HepG2 (cell line): Measurements from ENCODE around the gene MICALL2. TPM values are rescaled to one million over a fixed set of nuclear protein-coding genes. Genes with fewer than 3 reads are reported as not detected.

ENCODE experiments used
- ELF3 ChIP-seq: IDR thresholded peaks from 2 replicates; pipeline ENCODE4 v1.6.1; 2016; ENCODE audit warnings: missing genetic modification reagents, missing compliant biosample characterization
- GATAD1 ChIP-seq: IDR thresholded peaks from 2 replicates; pipeline ENCODE4 v1.6.1; 2016; ENCODE audit warnings: missing genetic modification reagents, missing compliant biosample characterization
- KAT2B ChIP-seq: fragments of 150-350 bp; IDR thresholded peaks from 2 replicates; pipeline ENCODE4 v1.6.1; 2014; ENCODE audit warnings: low read depth, low read length, borderline replicate concordance
- KMT2A ChIP-seq: sonication (generic); formaldehyde crosslinking; IDR thresholded peaks from 2 replicates; pipeline ENCODE4 v1.4.0; 2020; ENCODE audit warnings: missing genetic modification reagents
- MAZ ChIP-seq, 2 experiments: sonication (generic) in 1 of 2; formaldehyde crosslinking in 1 of 2; IDR thresholded peaks; 2 replicates each; pipeline versions ENCODE4 v1.5.0 to v1.6.1; 2012 to 2020; ENCODE audit warnings: low read depth in 2 of 2, mild to moderate bottlenecking in 2 of 2, borderline replicate concordance in 1 of 2, improper control_type of control experiment in 1 of 2, low read length in 1 of 2, missing genetic modification reagents in 1 of 2, moderate library complexity in 1 of 2
- MTF2 ChIP-seq: sonication (generic); formaldehyde crosslinking; IDR thresholded peaks from 2 replicates; pipeline ENCODE4 v1.5.0; 2020; ENCODE audit warnings: missing genetic modification reagents, borderline replicate concordance
- MYNN ChIP-seq: sonication (generic); formaldehyde crosslinking; IDR thresholded peaks from 2 replicates; pipeline ENCODE4 v1.4.0; 2020; ENCODE audit warnings: mild to moderate bottlenecking, low read depth, missing genetic modification reagents
- SAP130 ChIP-seq: IDR thresholded peaks from 2 replicates; pipeline ENCODE4 v1.6.1; 2016; ENCODE audit warnings: low read depth
- SMYD3 ChIP-seq: sonication (generic); formaldehyde crosslinking; IDR thresholded peaks from 2 replicates; pipeline ENCODE4 v1.8.1; 2023; ENCODE audit warnings: mild to moderate bottlenecking, missing genetic modification reagents
- TBX2 ChIP-seq: sonication (generic); formaldehyde crosslinking; IDR thresholded peaks from 2 replicates; pipeline ENCODE4 v1.5.0; 2020; ENCODE audit warnings: missing genetic modification reagents, mild to moderate bottlenecking, borderline replicate concordance
- TRIM24 ChIP-seq: sonication (generic); formaldehyde crosslinking; IDR thresholded peaks from 2 replicates; pipeline ENCODE4 v1.8.0; 2022; ENCODE audit warnings: mild to moderate bottlenecking, missing genetic modification reagents
- ZNF382 ChIP-seq: sonication (generic); formaldehyde crosslinking; IDR thresholded peaks from 2 replicates; pipeline ENCODE4 v1.5.0; 2020; ENCODE audit warnings: missing genetic modification reagents, mild to moderate bottlenecking, borderline replicate concordance
- ZNF558 ChIP-seq: sonication (generic); formaldehyde crosslinking; IDR thresholded peaks from 2 replicates; pipeline ENCODE4 v1.9.0; 2022; ENCODE audit warnings: mild to moderate bottlenecking, missing genetic modification reagents, borderline replicate concordance
- ZSCAN21 ChIP-seq: sonication (generic); formaldehyde crosslinking; IDR thresholded peaks from 2 replicates; pipeline ENCODE4 v1.8.0; 2022; ENCODE audit warnings: mild to moderate bottlenecking, missing genetic modification reagents, moderate library complexity, borderline replicate concordance
- ZSCAN31 ChIP-seq: sonication (generic); formaldehyde crosslinking; IDR thresholded peaks from 2 replicates; pipeline ENCODE4 v1.5.0; 2020; ENCODE audit warnings: low read depth, mild to moderate bottlenecking, missing genetic modification reagents
- polyA plus RNA-seq, 8 experiments: library from polyadenylated mRNA; depleted of rRNA in 3 of 8; stranded (reverse) in 7 of 8; unstranded in 1 of 8; fragments of >200 nt; fragmentation: Illumina TruSeq in 4 of 8; extraction: Trizol in 4 of 8; gene quantifications; 2 replicates each; pipeline versions ENCODE4 v1.2.1 to v1.2.3, GENCODE V29; 2011 to 2016; ENCODE audit warnings: low read depth in 4 of 8, missing spikeins in 1 of 8, mixed read lengths in 1 of 8; ENCODE audit not compliant: insufficient read depth in 1 of 8
- total RNA-seq, 5 experiments: library from RNA; depleted of rRNA; stranded (reverse); fragments of >200 nt; fragmentation: Illumina TruSeq; extraction: Trizol; gene quantifications; 2 replicates each; pipeline ENCODE4 v1.2.3, GENCODE V29; 2016; ENCODE audit warnings: low read depth in 1 of 5
- TF ChIP-seq, protein P1 (sequence below): IDR thresholded peaks from 2 replicates; pipeline ENCODE4 v1.6.1; 2016; ENCODE audit warnings: low read depth, missing genetic modification reagents, missing compliant biosample characterization
- TF ChIP-seq, protein P2 (sequence below): sonication (generic); formaldehyde crosslinking; IDR thresholded peaks from 2 replicates; pipeline ENCODE4 v1.4.0; 2020; ENCODE audit warnings: mild to moderate bottlenecking, missing genetic modification reagents
- TF ChIP-seq, protein P3 (sequence below): sonication (generic); formaldehyde crosslinking; IDR thresholded peaks from 2 replicates; pipeline ENCODE4 v1.4.0; 2020; ENCODE audit warnings: mild to moderate bottlenecking, missing genetic modification reagents
- TF ChIP-seq, protein P4 (sequence below): sonication (generic); formaldehyde crosslinking; IDR thresholded peaks from 2 replicates; pipeline ENCODE4 v1.4.0; 2020; ENCODE audit warnings: mild to moderate bottlenecking, missing genetic modification reagents

The MICALL2 gene
- total and polyA plus RNA-seq, 2 of the 13 experiments (the other 11 are each of a cell fraction or from before 2014, with no cell fraction given) = 5.8 to 12.4 TPM

DNA sequence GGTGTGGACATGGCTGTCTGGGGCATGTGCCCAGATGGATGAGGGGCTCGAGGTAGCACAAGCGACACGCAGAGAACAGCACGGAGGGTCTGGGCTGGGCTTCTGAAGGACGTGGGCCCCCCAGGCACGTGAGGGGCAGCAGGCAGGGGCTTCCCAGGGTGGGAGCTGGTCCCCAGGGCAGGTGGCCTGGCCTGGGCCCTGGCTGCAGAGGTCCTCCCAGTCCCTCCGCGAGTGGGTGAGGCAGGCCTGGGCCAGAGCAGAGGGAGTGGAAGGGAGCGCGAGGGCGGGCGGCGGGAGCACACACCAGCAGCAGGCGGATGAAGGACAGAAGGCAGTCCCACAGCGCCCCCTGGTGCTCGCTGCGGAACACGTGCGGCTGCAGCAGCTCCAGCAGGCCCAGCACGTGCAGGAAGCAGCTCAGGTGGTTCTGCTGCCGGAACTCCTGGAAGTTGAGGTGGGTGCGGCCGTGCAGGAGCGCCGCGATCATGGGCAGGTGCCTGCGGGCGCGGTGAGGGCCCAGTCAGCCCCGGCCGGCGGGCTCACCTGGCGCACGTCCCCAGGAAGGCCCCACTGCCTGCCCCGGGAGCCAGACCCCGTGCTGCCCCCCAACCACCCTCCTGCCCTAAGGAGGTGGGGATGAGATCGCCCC, 14.7 kb upstream of the MICALL2 start (continued):
- TF ChIP-seq, protein P1, sequence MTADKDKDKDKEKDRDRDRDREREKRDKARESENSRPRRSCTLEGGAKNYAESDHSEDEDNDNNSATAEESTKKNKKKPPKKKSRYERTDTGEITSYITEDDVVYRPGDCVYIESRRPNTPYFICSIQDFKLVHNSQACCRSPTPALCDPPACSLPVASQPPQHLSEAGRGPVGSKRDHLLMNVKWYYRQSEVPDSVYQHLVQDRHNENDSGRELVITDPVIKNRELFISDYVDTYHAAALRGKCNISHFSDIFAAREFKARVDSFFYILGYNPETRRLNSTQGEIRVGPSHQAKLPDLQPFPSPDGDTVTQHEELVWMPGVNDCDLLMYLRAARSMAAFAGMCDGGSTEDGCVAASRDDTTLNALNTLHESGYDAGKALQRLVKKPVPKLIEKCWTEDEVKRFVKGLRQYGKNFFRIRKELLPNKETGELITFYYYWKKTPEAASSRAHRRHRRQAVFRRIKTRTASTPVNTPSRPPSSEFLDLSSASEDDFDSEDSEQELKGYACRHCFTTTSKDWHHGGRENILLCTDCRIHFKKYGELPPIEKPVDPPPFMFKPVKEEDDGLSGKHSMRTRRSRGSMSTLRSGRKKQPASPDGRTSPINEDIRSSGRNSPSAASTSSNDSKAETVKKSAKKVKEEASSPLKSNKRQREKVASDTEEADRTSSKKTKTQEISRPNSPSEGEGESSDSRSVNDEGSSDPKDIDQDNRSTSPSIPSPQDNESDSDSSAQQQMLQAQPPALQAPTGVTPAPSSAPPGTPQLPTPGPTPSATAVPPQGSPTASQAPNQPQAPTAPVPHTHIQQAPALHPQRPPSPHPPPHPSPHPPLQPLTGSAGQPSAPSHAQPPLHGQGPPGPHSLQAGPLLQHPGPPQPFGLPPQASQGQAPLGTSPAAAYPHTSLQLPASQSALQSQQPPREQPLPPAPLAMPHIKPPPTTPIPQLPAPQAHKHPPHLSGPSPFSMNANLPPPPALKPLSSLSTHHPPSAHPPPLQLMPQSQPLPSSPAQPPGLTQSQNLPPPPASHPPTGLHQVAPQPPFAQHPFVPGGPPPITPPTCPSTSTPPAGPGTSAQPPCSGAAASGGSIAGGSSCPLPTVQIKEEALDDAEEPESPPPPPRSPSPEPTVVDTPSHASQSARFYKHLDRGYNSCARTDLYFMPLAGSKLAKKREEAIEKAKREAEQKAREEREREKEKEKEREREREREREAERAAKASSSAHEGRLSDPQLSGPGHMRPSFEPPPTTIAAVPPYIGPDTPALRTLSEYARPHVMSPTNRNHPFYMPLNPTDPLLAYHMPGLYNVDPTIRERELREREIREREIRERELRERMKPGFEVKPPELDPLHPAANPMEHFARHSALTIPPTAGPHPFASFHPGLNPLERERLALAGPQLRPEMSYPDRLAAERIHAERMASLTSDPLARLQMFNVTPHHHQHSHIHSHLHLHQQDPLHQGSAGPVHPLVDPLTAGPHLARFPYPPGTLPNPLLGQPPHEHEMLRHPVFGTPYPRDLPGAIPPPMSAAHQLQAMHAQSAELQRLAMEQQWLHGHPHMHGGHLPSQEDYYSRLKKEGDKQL (CRISPR knock-in tag) = no peak
- TF ChIP-seq KAT2B (no peak), MTF2 (CRISPR knock-in tag) (no peak), MYNN (CRISPR knock-in tag) (no peak), GATAD1 (peak; percentile 35; the same call in 1 of the 2 replicates), ZSCAN31 (peak; percentile 52; the same call in 1 of the 2 replicates), ELF3 (CRISPR knock-in tag) (peak; percentile 44; the same call in 1 of the 2 replicates), SMYD3 (CRISPR knock-in tag) (no peak), ZSCAN21 (CRISPR knock-in tag) (peak; percentile 43; the same call in 1 of the 2 replicates), SAP130 (peak; percentile 44; the same call in 1 of the 2 replicates), ZNF558 (CRISPR knock-in tag) (no peak), KMT2A (CRISPR knock-in tag) (0 out of 2 replicates have a peak, but pooled peaks have one; percentile 35), MAZ (IDR thresholded peaks at IDR 0.05; ENCODE audit: borderline replicate concordance, low read depth, low read length) (no peak), MAZ (CRISPR knock-in tag; IDR thresholded peaks at IDR 0.05; ENCODE audit: low read depth) (0 out of 2 replicates have a peak, but pooled peaks have one; percentile 43), TRIM24 (CRISPR knock-in tag) (0 out of 2 replicates have a peak, but pooled peaks have one; percentile 68), TBX2 (CRISPR knock-in tag) (peak; percentile 38; the same call in 1 of the 2 replicates), ZNF382 (CRISPR knock-in tag) (no peak)
- TF ChIP-seq, protein P2, sequence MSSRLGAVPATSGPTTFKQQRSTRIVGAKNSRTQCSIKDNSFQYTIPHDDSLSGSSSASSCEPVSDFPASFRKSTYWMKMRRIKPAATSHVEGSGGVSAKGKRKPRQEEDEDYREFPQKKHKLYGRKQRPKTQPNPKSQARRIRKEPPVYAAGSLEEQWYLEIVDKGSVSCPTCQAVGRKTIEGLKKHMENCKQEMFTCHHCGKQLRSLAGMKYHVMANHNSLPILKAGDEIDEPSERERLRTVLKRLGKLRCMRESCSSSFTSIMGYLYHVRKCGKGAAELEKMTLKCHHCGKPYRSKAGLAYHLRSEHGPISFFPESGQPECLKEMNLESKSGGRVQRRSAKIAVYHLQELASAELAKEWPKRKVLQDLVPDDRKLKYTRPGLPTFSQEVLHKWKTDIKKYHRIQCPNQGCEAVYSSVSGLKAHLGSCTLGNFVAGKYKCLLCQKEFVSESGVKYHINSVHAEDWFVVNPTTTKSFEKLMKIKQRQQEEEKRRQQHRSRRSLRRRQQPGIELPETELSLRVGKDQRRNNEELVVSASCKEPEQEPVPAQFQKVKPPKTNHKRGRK = no peak
- TF ChIP-seq, protein P3, sequence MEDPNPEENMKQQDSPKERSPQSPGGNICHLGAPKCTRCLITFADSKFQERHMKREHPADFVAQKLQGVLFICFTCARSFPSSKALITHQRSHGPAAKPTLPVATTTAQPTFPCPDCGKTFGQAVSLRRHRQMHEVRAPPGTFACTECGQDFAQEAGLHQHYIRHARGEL (CRISPR knock-in tag) = no peak
- TF ChIP-seq, protein P4, sequence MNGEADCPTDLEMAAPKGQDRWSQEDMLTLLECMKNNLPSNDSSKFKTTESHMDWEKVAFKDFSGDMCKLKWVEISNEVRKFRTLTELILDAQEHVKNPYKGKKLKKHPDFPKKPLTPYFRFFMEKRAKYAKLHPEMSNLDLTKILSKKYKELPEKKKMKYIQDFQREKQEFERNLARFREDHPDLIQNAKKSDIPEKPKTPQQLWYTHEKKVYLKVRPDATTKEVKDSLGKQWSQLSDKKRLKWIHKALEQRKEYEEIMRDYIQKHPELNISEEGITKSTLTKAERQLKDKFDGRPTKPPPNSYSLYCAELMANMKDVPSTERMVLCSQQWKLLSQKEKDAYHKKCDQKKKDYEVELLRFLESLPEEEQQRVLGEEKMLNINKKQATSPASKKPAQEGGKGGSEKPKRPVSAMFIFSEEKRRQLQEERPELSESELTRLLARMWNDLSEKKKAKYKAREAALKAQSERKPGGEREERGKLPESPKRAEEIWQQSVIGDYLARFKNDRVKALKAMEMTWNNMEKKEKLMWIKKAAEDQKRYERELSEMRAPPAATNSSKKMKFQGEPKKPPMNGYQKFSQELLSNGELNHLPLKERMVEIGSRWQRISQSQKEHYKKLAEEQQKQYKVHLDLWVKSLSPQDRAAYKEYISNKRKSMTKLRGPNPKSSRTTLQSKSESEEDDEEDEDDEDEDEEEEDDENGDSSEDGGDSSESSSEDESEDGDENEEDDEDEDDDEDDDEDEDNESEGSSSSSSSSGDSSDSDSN (CRISPR knock-in tag) = 0 out of 2 replicates have a peak, but pooled peaks have one; percentile 43
